Astrocyte (in vitro differentiated cells and primary cell): Measurements from ENCODE around the gene TBC1D22B. TPM values are rescaled to one million over a fixed set of nuclear protein-coding genes. Genes with fewer than 3 reads are reported as not detected.

ENCODE experiments used
- DNase-seq: peaks from one replicate; pipeline ENCODE4 v3.0.0-alpha.2; 2010; ENCODE audit warnings: low read depth
- FAIRE-seq: peaks from 2 replicates; lab custom pipeline; 2011; peaks lifted over from hg19 to GRCh38; lab: Jason Lieb, UNC
- H2AFZ ChIP-seq: 2 replicates; pipeline ENCODE4 v1.6.0; 2012; ENCODE audit warnings: low read depth, low read length, inconsistent platforms
- H3K27ac ChIP-seq: 2 replicates; pipeline ENCODE4 v1.5.1; 2011; ENCODE audit warnings: low read depth, low read length, inconsistent platforms
- H3K27me3 ChIP-seq: 2 replicates; pipeline ENCODE4 v1.6.0; 2011; ENCODE audit warnings: low read length, inconsistent platforms; ENCODE audit not compliant: insufficient read depth
- H3K36me3 ChIP-seq: 2 replicates; pipeline ENCODE4 v1.5.1; 2011; ENCODE audit warnings: low read length, inconsistent platforms; ENCODE audit not compliant: insufficient read depth
- H3K4me1 ChIP-seq: 2 replicates; pipeline ENCODE4 v1.5.1; 2011; ENCODE audit warnings: low read length, inconsistent platforms; ENCODE audit not compliant: insufficient read depth
- H3K4me2 ChIP-seq: 2 replicates; pipeline ENCODE4 v1.6.0; 2012; ENCODE audit warnings: low read length, inconsistent platforms
- H3K4me3 ChIP-seq: 2 replicates; pipeline ENCODE4 v1.5.1; 2011; ENCODE audit warnings: low read depth, mild to moderate bottlenecking, low read length, inconsistent platforms; ENCODE audit not compliant: insufficient read depth
- H3K79me2 ChIP-seq: 2 replicates; pipeline ENCODE4 v1.6.0; 2012; ENCODE audit warnings: mild to moderate bottlenecking, low read length, inconsistent platforms; ENCODE audit not compliant: insufficient read depth
- H3K9ac ChIP-seq: 2 replicates; pipeline ENCODE4 v1.6.0; 2012; ENCODE audit warnings: mild to moderate bottlenecking, low read length, inconsistent platforms
- H3K9me3 ChIP-seq: 2 replicates; pipeline ENCODE4 v1.5.1; 2012; ENCODE audit warnings: low read depth, mild to moderate bottlenecking, low read length, inconsistent platforms; ENCODE audit not compliant: insufficient read depth
- H4K20me1 ChIP-seq: 2 replicates; pipeline ENCODE4 v1.6.0; 2012; ENCODE audit warnings: low read length, inconsistent platforms; ENCODE audit not compliant: insufficient read depth
- H3K27ac Mint-ChIP-seq: one replicate; pipeline ENCODE4 v1.8.0; 2021; ENCODE audit warnings: mild to moderate bottlenecking, mixed read lengths; ENCODE audit not compliant: unreplicated experiment
- H3K27me3 Mint-ChIP-seq: one replicate; pipeline ENCODE4 v1.8.0; 2021; ENCODE audit warnings: low read depth, mixed read lengths; ENCODE audit not compliant: unreplicated experiment
- H3K36me3 Mint-ChIP-seq: one replicate; pipeline ENCODE4 v1.8.0; 2021; ENCODE audit warnings: low read depth, mixed read lengths; ENCODE audit not compliant: unreplicated experiment
- H3K4me1 Mint-ChIP-seq: one replicate; pipeline ENCODE4 v1.8.0; 2021; ENCODE audit warnings: low read depth, mixed read lengths; ENCODE audit not compliant: unreplicated experiment
- H3K4me3 Mint-ChIP-seq: one replicate; pipeline ENCODE4 v1.8.0; 2021; ENCODE audit warnings: mild to moderate bottlenecking, moderate library complexity, mixed read lengths; ENCODE audit not compliant: unreplicated experiment
- H3K9me3 Mint-ChIP-seq: one replicate; pipeline ENCODE4 v1.8.0; 2021; ENCODE audit warnings: mild to moderate bottlenecking, mixed read lengths; ENCODE audit not compliant: unreplicated experiment
- CTCF ChIP-seq: IDR thresholded peaks from 2 replicates; pipeline ENCODE4 v1.5.1; 2011; ENCODE audit warnings: low read depth, mild to moderate bottlenecking, inconsistent platforms, low read length, moderate library complexity; ENCODE audit not compliant: insufficient read depth
- EZH2 ChIP-seq: IDR thresholded peaks from 2 replicates; pipeline ENCODE4 v1.6.1; 2012; ENCODE audit warnings: mild to moderate bottlenecking, low read length, inconsistent platforms; ENCODE audit not compliant: insufficient read depth
- total RNA-seq: library from RNA; stranded (reverse); gene quantifications from 2 replicates; pipeline ENCODE4 v1.2.1, GENCODE V29; 2021

TBC1D22B gene
- total RNA-seq, 1 donor from 2014 or later, result 10.8 TPM

DNA sequence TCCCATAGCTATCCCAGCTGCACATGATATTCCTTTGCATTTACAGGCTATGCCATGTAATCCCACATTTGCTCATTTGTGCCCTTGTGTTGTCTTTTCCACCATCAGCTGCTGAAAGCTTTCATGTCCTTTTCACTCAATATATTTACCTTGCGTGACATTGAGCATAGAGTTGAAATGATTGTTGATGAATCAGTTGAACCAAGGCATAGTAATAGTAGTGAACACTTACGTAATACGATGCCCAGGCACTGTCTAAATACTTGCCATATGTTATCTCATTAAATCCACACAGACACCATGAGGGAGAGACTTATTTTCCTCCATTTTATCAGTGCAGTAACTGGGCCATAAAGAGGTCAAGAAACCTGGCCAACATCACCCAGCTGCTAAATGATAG lies 109.3 kb downstream of the TBC1D22B start:
- FAIRE-seq, result no peak
- Mint-ChIP-seq H3K36me3 (peaks cover 15% of the 10 kb centered on the region), H3K27ac (no peak overlapping the region), H3K4me3 (no peak overlapping the region), H3K9me3 (peaks cover 2% of the 10 kb centered on the region), H3K4me1 (peaks cover 22% of the 10 kb centered on the region), H3K27me3 (no peaks in the 10 kb centered on the region)
- H3K36me3 ChIP-seq, result peaks cover 11% of the 10 kb centered on the region
- peaks cover 14% of the 10 kb centered on the region for H3K4me1 ChIP-seq
- H2AFZ ChIP-seq, result no peak overlapping the region
- TF ChIP-seq CTCF, result no peak
- no peak for TF ChIP-seq EZH2
- H3K4me3 ChIP-seq, result no peak overlapping the region
- no peaks in the 10 kb centered on the region for H3K9me3 ChIP-seq
- H4K20me1 ChIP-seq, result peaks cover 40% of the 10 kb centered on the region
- no peak overlapping the region for H3K9ac ChIP-seq
- no peaks in the 10 kb centered on the region for H3K27me3 ChIP-seq
- no peak overlapping the region for H3K4me2 ChIP-seq
- H3K79me2 ChIP-seq, result no peaks in the 10 kb centered on the region
- DNase-seq, result no peak
- no peak overlapping the region for H3K27ac ChIP-seq

- Histone ChIP-seq H2AFZ (no peak overlapping the region), H3K36me3 (peaks cover 5% of the 10 kb centered on the region), H3K27ac (no peak overlapping the region), H3K4me2 (peak overlapping the region; percentile 51), H3K9ac (no peak overlapping the region), H3K9me3 (no peaks in the 10 kb centered on the region), H3K4me1 (peaks cover 14% of the 10 kb centered on the region), H4K20me1 (peaks cover 35% of the 10 kb centered on the region), H3K79me2 (no peaks in the 10 kb centered on the region), H3K27me3 (no peaks in the 10 kb centered on the region), H3K4me3 (no peak overlapping the region)
- Mint-ChIP-seq H3K36me3 (peaks cover 15% of the 10 kb centered on the region), H3K27me3 (no peaks in the 10 kb centered on the region), H3K9me3 (peaks cover 2% of the 10 kb centered on the region), H3K27ac (no peak overlapping the region), H3K4me1 (peaks cover 24% of the 10 kb centered on the region), H3K4me3 (no peak overlapping the region)
- TF ChIP-seq CTCF (no peak), EZH2 (no peak)
- FAIRE-seq, result no peak
- DNase-seq, result no peak
Observed at GRCh38 chr6:37368961-37369320, 111.4 kb downstream of the TBC1D22B start.

- H3K27ac ChIP-seq, result no peak overlapping the region
- DNase-seq (peak; percentile 38), FAIRE-seq (no peak)
- H2AFZ ChIP-seq, result no peak overlapping the region
- Mint-ChIP-seq H3K27ac (no peak overlapping the region), H3K4me3 (peak overlapping the region; percentile 43), H3K36me3 (peaks cover 18% of the 10 kb centered on the region), H3K27me3 (no peaks in the 10 kb centered on the region), H3K9me3 (peaks cover 2% of the 10 kb centered on the region), H3K4me1 (peaks cover 24% of the 10 kb centered on the region)
- H3K4me1 ChIP-seq, result peaks cover 14% of the 10 kb centered on the region
- no peak overlapping the region for H3K4me3 ChIP-seq
- no peak for TF ChIP-seq CTCF
- no peak for TF ChIP-seq EZH2
- H4K20me1 ChIP-seq, result peaks cover 35% of the 10 kb centered on the region
- H3K36me3 ChIP-seq, result peaks cover 10% of the 10 kb centered on the region
- no peak overlapping the region for H3K9ac ChIP-seq
- H3K9me3 ChIP-seq, result no peaks in the 10 kb centered on the region
- no peaks in the 10 kb centered on the region for H3K79me2 ChIP-seq
- H3K27me3 ChIP-seq, result no peaks in the 10 kb centered on the region
- peak overlapping the region; percentile 51 for H3K4me2 ChIP-seq
Observed at GRCh38 chr6:37369321-37370201, 112.0 kb downstream of the TBC1D22B start.
